Measurements from ENCODE around the gene CEMIP2. TPM values are rescaled to one million over a fixed set of nuclear protein-coding genes. Genes with fewer than 3 reads are reported as not detected.
A peak's percentile ranks its signal among the peaks of the same experiment; 100 is the strongest.

CEMIP2 gene
- total RNA-seq, 1 donor: 27.3 TPM

DNA sequence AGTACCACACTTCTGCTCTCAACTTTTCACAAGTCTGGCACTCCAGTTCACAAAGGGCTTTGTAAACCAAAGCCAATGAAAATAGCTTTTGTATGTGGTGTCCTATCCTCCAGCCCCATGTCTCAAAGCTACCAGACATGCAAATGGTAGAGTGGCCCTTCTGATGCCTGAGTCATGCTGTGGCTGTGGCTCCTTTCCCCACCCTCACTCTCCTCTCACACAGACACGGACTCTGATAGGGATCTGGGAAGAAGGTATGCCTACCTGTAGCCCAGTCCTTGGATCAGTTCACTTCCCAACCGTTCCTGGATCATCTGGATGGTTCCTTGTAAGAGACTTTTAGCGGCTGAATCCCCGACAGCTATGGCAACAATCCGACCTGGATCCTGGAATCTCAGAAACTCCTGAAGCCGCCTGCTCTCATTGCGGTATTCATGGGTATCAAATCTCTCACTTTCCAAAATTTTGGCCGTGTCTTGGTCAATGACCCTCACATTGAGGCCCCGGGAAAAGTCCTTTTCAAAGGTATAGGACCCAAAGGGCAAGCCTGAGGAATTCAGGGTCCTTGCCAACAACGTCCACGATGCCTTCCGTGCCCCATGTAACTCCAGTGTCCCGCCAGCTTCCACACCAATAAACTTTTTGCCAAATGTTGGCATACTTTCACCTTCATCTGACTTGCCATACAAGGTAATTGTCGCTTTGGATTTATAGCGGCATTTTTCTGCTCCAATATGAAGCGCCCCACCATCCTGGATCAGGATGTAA lies 23.4 kb downstream of the CEMIP2 start:
- no peak overlapping the region for H3K4me3 ChIP-seq (ENCODE audit: low read depth, low read length)
- TF ChIP-seq CTCF (IDR thresholded peaks at IDR 0.05; ENCODE audit: insufficient read depth, low read length): no peak
- no peak for DNase-seq (ENCODE audit: low read depth)

DNA sequence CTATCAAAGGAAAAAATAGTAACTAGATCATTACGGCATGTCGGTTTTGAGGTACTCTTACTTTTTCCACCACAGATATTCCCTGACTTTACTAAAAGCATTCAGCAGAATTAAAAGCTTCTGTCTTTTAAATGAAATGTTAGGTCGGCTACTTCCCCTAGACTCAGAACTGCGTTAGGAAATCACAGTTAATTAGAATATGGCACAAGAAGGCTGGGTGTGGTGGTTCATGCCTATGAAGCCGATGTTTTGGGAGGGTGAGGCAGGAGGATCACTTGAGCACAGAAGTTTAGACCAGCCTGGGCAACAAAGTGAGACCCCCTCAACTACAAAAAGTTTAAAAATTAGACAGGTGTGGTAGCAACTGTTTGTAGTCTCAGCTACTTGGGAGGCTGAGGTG lies 24.4 kb downstream of the CEMIP2 start:
- DNase-seq (ENCODE audit: low read depth): no peak
- no peak for TF ChIP-seq CTCF (IDR thresholded peaks at IDR 0.05; ENCODE audit: insufficient read depth, low read length)
- no peak overlapping the region for H3K4me3 ChIP-seq (ENCODE audit: low read depth, low read length)

DNA sequence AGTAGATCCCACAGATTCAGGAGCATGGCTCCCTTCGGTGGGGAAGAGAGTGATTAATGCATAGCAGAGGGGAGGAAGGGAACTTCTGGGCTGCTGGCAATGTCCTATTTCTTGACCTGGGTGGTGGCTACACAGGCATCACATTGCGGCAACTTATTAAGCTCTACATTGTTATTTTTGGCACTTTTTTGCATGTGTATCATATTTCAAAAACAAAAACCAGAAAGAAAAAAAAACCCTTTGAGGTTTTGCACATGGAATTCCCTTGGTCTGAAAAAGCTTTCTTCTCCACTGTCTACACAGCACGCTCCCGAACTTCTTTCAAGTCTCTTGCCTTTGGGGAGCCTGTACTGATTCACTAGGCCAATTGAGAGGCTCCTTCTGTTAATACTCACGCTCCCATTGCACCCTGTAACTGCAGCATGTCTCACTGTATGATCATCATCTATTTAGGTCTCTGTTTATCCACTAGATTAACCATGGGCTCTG lies 25.1 kb downstream of the CEMIP2 start:
- no peak overlapping the region for H3K4me3 ChIP-seq (ENCODE audit: low read depth, low read length)
- TF ChIP-seq CTCF (IDR thresholded peaks at IDR 0.05; ENCODE audit: insufficient read depth, low read length): no peak
- peak; percentile 60 for DNase-seq (ENCODE audit: low read depth)

DNA sequence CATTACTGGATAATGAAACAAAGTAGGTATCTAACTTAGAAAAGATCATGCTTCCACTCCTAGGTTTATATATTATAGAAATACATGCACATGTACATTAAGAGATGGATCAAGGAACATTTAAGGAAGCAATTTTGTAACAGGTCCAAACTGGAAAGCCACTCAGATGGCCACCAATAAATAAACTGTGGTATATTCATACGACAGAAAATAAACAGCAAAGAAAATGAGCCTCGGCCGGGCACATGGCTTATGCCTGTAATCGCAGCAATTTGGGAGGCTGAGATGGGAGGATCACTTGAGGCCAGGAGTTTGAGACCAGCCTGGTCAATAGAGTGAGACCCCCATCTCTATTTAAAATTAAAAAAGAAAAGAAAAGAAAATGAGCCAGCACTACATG lies 25.6 kb downstream of the CEMIP2 start:
- DNase-seq (ENCODE audit: low read depth): no peak
- TF ChIP-seq CTCF (IDR thresholded peaks at IDR 0.05; ENCODE audit: insufficient read depth, low read length): no peak
- no peak overlapping the region for H3K4me3 ChIP-seq (ENCODE audit: low read depth, low read length)

DNA sequence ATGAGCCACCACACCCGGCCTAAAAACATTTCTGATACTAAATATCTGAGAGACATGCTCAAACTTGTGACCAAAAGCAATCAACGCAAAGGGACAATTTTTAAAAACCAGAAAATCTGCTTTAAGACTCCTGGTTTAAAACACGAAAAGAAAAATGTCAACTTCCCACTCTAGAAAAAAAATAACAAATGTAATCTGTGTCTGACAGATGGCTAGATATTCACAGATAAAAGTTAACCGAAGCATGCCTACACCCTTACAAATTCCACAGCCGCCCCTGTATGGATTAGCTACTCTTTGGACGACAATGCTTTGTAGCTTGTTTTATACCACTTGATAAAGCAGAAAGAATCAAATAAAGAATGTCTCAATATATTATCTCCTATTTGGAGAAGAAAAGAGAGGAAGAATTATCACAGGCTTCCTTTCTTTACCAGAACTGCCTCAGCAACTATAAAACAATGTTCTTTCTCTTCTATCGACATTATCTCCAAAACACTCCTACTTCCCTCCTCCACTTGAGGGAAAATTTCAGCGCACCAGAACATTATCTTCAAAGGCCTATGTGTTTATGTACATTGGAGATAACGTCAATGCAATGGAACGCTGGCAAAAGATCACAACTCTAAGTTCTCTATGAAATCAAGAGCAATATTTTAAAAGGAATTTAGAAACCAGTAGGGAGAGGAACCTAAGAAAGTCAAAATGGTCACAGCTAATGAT lies 26.2 kb downstream of the CEMIP2 start:
- no peak for TF ChIP-seq CTCF (IDR thresholded peaks at IDR 0.05; ENCODE audit: insufficient read depth, low read length)
- peak; percentile 82 for DNase-seq (ENCODE audit: low read depth)
- H3K4me3 ChIP-seq (ENCODE audit: low read depth, low read length): no peak overlapping the region

DNA sequence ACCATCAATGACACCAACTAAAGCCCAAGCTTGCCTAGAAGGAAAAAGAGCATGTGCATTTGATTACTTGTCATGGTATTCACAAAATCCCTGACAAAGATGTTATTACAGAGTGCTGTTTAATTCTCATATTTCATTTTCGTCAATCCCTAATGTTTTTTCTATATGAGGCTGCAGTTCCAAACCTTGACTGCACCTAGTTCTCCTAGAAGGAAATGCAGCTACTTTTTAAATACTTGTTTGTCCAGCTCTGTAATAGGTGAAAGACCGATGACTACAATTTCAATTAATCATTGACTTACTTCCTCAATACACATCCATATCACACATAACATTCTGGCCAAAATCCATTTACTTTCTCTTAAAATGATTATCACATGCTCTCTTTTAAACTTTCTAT lies 28.1 kb downstream of the CEMIP2 start:
- DNase-seq (ENCODE audit: low read depth): no peak
- H3K4me3 ChIP-seq (ENCODE audit: low read depth, low read length): no peak overlapping the region

More for the DNA sequence above, 28.1 kb downstream of the CEMIP2 start:
- no peak for TF ChIP-seq CTCF (IDR thresholded peaks at IDR 0.05; ENCODE audit: insufficient read depth, low read length)
